GM19025 (cell line): ENCODE results near the gene PI16.
"Not testable (repeated sequence)": the region's sequence is repeated elsewhere in the genome, so short reads cannot be mapped to it uniquely, and the experiment has no call there.

ENCODE experiments used
- ATAC-seq: cut with Tn5 transposase; IDR thresholded peaks from one replicate; pipeline ENCODE4 v1.9.1; 2021; ENCODE audit warnings: mild to moderate bottlenecking, low read depth, moderate library complexity; ENCODE audit not compliant: unreplicated experiment

PI16 gene

DNA sequence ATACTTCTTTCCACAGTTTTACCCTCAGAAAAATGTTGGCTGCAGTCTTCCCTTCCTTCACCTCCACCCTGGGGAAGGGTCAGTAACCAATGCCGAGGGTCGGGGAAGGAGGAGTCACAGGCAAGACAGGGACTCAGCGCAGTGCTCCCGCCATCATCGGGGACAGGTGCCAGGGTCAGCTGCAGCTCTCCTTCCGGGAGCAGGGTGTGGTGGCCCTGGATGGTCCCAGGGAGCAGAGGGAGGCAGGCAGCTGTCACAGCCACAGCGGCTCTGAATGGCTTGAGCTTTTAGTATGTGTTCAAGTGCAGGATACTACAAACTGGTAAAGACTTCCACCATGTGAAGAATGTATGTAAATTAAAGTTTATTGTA lies 26.0 kb upstream of the PI16 start:
- ATAC-seq = no peak

DNA sequence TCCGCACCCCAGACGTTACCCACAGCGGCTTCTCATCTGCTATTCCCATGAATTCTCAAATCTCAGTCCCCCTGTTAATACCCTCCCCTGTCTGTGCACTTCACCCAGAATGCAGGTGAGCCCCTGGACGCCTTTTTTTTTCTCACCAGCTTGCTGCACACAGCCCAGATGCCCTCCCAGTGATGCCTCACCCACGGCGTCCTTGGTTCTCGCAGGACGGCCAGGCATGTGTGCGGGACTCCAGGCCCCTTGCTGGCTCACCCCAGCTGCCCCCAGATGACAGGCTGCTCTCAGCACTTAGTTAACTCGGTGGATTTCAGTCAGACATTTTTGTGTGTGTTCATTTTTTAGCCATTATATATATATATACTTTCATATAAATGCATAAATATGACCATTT lies 25.4 kb upstream of the PI16 start:
- no peak for ATAC-seq

DNA sequence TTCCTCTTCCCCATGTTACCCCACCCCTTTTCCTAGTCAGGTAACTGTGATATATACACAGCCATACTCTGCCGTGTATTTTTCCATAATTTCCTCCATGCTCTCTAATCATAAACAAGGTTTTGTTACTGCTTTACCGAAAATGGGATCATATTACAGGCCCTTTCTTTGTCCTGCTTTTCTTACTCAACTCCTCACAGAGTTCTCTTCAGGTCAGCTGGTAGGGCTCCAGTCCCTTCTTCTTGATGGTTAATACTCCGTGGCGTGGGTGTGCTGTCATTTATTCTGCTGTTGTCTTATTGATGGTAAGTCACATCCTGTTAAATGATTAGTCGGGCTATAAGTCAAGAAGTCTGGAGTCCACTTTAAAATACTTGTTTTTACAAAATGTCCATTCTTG lies 24.9 kb upstream of the PI16 start:
- ATAC-seq = no peak

DNA sequence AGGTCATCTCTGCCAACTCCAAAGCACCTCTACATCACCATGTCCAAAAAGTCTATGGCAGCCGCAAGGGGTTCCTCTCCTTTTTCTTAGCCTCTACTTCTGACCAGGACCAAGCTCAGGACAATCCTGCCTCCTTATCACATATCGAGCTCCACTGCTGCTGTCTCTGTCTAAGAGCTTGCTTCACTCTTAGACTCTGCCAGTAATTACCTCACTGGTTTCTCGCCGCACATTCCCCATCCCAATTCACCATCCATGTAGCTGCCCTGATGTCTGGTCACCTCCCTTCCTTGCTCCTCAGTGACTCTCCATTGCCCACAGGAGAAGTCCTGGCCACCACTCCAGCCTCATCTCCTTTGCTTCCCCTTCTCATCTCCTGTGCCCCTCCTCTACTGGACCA lies 24.1 kb upstream of the PI16 start:
- no peak for ATAC-seq

DNA sequence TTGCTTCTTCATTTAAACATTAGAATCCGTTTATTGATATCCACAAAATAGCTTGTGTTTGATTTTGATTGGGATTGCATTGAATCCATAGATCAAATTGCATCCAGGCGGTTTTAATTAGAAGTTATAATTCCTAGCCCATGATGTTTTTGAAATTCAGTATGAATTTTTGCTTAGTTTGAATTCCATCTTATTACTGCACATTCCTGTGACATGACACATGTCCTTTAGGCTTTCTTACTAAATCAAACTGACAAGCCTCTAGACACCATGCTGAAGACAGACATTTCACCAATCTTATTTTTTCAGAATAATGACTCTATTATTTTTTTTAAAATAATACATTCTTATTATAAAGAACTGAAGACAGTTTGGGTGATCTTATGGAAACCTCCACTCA lies 21.4 kb upstream of the PI16 start:
- ATAC-seq = no peak

DNA sequence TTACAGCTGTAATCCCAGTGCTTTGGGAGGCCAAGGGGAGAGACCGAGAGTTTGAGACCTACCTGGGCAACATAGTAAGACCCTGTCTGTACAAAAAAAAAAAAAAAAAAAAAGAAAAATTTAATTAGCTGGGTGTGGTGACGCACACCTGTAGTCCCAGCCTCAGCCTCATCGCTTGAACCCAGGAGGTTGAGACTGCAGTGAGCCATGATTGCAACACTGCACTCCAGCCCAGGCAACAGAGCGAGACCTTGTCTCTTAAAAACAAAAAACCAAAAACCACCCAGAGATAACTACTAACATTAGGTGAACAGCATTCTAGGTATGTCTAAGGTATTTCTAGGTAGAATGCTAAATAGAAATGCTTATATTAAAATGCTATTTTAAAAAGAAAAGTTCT lies 21.0 kb upstream of the PI16 start:
- ATAC-seq = no peak

DNA sequence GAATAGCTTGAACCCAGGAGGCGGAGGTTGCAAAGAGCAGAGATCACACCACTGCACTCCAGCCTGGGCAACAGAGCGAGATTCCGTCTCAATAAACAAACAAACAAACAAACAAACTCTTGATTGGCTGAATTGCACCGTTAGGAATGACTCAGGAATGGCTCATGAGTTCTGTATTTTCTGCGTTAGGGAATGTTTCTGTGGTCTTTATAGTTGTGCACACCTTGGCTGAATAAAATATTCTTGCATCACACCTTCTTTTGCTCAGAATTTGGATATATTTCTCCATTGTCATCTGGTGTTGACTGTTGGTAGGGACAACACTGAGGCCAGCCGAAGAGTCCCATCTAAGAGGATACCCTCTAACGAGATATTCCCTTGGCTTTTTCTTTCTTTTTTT lies 19.6 kb upstream of the PI16 start:
- ATAC-seq = no peak

DNA sequence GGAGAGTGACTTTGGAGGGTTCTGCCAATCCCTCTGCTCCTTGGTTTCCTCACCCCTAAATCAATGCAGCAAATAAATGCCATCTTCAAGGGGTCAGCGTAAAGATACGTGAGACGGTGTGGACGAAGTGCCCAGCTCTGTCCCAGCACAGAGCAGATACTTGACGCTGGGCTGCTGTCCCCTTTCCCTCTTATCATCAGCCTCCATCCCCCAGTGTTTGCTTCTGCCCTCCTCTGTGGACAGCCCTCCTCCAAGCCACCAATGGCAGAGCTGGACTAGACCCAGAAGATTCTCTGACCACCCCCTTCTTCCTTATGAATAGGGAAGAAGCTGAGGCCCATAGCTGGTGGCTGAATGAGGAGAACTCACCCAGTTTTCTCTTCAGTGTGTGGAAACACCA lies 17.7 kb upstream of the PI16 start:
- no peak for ATAC-seq

DNA sequence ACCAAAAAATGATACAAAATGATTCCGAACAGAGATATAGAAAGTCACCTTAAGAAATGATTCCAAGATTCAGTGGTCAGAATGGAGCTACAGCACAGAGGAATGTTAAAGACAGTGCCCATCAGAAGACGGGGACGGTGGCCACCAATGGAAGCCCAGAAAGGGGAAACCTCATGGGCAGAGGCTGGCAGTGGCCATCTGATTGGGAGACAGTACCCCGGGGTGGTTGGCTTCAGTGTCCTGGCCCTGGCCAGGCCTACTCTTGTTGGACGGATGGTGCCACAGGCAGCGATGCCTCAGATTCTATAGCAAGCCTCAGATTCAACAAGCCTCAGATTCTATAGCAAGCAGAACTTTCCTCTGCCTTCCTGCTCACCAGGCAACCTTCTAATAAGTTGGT lies 16.6 kb upstream of the PI16 start:
- no peak for ATAC-seq

DNA sequence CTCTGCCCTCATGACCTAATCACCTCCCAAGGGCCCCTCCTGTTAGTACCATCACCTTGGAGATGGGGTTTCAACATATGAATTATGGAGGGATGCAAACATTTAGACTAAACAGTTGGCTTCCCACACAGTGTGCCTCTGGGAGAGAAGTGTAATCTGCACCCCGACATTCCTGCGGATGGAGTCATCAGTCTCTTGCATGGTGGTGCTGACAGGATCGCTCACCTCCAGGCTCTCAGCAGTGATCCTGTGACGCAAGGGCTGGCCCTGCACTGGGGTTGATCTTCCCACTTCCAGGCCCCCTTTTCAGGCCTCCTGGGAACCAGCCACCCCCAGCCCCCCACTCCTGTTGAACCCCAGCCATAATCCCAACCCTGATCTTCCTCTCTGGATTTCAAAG lies 16.0 kb upstream of the PI16 start:
- ATAC-seq = no peak

DNA sequence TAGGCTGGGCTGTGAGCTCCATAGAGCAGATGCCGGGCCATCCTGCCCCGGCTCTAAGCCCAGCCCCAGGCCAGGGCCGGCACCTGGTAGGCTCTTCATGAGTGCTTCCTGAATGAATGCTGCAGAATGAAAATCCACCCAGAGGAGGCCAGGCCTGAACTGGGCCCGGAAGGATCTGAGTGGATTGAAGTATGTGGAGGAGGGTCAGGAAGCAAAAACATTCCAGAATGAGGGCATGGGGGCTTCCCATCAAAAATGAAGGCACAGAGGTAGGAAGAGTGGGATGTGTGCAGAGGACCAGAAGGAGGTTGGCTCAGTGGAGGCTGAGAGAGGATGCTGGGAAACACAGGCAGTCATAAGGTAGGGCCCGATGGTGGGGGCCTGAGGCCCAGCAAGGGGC lies 15.5 kb upstream of the PI16 start:
- ATAC-seq = not testable (repeated sequence)

DNA sequence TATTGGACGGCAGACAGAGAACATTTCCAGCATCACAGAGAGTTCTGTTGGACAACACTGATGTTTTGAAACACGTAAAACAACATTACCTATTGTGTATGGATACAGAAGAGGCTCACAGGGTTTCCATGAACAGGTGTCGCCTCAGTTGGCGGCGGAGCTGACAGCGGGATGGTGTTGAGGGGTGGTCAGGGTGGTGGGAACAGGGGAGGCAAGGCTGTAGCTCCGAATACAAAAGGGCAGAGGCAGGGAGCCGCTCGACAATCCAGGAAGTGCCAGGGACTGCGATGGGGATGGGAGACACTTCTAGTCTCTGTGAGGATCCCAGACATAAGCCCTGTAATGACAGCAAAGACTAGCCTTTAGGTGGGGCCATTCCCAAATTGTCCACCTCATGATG lies 14.5 kb upstream of the PI16 start:
- no peak for ATAC-seq

DNA sequence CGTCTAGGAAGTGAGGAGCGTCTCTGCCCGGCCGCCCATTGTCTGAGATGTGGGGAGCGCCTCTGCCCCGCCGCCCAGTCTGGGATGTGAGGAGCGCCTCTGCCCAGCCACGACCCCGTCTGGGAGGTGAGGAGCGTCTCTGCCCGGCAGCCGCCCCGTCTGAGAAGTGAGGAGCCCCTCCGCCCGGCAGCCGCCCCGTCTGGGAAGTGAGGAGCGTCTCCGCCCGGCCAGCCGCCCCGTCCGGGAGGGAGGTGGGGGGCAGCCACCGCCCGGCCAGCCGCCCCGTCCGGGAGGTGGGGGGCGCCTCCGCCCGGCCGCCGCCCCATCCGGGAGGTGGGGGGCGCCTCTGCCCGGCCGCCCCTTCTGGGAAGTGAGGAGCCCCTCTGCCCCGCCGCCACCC lies 13.0 kb upstream of the PI16 start:
- not testable (repeated sequence) for ATAC-seq

DNA sequence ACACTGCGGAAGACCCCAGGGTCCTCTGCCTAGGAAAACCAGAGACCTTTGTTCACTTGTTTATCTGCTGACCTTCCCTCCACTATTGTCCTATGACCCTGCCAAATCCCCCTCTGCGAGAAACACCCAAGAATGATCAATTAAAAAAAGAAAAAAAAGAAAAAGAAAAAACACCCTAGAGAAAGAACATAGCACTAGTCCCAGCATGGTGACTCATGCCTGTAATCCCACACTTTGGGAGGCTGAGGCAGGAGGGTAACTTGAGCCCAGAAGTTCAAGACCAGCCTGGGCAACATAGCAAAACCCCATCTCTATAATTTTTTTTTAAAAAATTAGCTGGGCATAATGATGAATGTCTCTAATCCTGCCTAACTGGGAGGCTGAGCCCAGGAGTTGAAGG lies 12.2 kb upstream of the PI16 start:
- ATAC-seq = not testable (repeated sequence)

DNA sequence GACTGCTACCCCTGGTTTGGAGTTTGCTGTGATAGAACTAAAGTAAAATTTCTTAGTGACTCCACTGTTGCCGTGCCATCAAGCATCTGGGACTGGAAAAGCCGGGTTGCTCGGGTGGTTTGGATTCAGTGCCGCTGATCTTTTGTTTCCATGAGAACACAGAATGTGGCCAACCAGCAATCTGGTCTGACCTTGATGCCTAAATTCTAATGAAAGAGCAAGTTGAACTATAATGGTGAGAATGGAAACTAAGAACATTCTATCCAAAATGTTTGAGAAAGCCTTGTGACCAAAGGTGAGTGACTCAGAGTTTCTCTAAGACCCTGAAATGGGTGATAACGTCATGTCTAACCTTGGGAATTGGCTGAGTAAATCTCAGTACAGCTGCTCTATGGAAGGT lies 9.9 kb upstream of the PI16 start:
- no peak for ATAC-seq

DNA sequence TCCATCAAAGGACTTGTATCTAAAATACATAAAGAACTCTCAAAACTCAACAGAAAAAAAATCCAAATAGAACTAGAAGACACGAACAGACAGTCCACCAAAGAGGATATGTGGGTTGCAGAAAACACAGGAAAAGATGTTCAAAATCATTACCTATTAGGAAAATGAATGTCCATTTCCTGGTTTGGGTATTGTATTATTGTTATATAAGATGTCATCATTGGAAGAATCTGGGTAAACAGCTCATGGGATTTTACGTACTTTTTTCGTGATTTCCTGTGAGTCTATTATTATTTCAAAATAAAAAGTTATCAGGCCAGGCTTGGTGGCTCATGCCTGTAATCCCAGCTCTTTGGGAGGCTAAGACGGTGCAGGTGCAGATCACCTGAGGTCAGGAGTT lies 9.2 kb upstream of the PI16 start:
- ATAC-seq = no peak

DNA sequence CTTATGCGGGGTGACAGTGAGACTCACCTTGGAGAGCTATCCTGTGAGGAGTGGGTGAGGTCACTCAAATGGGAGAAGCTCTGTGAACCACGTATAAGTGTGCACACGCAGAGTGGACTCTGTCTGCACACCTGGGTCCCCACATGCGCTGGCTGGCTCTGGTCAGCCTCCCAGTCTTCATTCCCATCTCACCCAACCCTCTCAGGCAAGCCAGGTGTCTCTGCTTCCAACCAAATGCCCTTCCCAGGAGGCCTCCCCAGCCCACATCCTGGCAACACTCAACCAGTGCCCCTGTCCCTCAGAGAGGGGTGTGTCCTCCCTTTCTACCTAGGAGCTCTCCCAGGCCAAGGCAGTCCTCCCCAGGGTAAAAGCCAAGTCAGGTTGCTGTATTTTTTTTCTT lies 8.0 kb upstream of the PI16 start:
- ATAC-seq = no peak

DNA sequence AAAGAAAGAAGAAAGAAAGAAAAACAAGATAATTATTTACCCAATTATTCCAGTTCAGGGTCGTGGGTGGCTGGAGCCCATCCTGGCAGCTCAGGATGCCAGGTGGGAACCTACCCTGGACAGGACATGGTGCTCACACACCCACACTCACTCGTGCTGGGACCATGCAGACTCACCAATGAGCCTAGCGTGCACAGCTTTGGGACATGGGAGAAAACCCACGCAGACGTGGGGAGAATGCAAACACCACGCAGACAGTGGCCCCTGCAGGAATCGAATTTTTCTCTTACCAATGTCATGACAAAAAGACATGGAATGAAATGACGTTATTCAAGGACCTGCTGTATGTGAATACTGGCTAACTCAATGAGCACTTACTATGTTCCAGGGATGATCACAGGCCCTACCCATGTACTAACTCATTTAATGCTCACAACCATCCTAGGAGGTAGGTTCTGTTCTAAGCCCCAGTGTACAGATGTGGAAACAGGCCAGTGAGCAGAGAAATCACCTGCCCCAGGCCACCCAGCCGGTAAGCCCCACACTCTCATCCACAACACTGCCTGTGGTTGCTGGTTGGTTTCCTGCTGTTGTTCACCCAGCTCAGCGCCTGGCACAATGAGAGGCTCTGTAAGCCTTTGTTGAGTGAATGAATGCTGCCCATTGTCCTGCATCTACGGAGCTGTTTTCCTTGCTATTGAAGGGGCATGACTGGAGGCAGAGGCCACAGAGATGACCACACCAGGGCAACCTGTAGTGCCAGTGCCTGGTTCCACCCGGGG lies 6.8 kb upstream of the PI16 start:
- no peak for ATAC-seq

DNA sequence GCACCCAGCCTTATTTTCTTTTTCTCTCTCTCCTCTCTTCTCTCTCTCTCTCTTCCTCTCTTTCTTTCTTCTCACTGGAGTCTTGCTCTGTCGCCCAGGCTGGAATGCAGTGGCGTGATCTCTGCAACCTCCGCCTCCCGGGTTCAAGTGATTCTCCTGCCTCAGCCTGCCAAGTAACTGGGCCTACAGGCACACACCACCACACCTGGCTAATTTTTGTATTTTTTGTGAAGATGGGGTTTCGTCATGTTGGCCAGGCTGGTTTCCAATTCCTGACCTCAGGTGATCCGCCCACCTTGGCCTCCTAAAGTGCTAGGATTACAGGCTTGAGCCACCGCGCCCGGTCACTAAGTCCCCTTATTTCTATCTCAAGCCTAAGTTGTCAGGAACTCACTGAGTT lies 5.5 kb upstream of the PI16 start:
- ATAC-seq = not testable (repeated sequence)

DNA sequence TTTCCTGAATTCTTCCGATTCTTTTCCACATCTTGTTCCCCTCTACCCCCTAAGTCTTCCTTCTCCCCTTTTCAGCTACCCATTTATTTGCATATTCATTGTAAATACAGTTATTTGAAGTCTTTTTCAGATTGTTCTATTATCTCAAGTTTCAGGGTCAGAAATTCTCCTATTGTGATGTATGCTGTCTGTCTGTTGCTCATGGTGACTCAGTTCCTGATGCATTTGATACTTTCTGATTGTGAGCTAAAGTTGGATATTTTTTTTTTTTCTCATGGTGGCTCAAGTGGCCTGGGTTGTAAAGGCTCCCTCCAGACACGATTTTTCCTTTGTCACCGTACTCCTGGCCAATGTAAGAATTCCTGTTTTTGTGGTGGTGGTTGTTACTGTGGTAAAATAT lies 4.9 kb upstream of the PI16 start:
- ATAC-seq = no peak

DNA sequence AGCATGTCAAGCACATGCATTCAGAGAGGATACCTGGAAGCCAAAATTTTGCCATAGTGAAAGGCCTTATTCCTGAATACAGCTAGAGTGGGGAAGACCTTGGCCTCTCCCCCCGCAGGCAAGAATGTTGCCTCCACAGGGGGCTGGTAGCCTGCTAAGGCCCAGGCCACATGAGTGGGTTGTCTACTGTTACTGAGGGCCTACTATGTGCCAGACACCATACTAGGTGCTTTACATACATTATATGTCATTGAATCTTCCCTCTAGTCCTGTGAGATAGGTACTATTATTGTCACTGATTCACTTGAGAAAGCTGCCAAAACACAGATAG lies 642 bp upstream of the PI16 start:
- ATAC-seq = no peak

DNA sequence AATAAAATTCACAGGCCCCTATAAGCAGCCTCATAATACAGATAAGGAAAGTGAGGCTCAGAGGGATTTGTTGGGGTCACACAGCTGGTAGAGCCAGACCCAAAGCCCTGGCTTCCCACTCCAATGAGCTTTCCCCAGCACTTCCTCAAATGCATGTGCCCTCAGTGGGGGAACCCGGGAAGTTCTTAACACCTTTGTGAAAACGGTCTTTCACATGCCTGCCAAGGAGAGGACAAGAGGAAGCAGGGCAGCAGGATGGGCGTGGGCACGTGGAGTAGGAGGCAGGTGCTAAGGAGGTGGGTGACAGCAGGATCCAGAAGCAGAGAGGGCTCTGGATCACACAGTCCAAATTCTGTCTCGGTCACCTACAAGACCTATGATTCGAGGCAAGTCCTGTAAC lies 598 bp downstream of the PI16 start:
- no peak for ATAC-seq
